Measurements from ENCODE around the gene MRPL21.

Gene MRPL21

DNA sequence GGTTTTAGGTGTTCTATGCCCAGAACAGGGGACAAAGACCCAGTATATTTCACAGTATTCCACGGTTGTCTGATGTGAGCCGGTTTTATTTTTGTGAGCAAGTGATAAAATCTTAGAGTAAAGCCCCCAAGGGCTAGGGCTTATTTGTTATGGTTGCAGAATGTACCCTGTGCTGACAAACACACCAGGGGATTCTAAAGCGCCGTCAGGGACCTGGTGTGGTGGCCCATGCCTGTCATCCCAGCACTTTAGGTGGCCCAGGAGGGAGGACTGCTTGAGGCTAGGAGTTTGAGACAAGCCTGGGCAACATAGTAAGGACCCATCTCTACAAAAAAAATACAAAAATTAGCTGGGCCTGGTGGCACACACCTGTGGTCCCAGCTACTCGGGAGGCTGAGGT is 22.8 kb downstream of the MRPL21 start:
- no peaks in the 10 kb centered on the region for H3K27me3 ChIP-seq (ENCODE audit: insufficient read depth, low read depth, severe bottlenecking)
- H3K9me3 ChIP-seq (ENCODE audit: severe bottlenecking): no peaks in the 10 kb centered on the region
- no peaks in the 10 kb centered on the region for H3K36me3 ChIP-seq
- TF ChIP-seq, protein P1, sequence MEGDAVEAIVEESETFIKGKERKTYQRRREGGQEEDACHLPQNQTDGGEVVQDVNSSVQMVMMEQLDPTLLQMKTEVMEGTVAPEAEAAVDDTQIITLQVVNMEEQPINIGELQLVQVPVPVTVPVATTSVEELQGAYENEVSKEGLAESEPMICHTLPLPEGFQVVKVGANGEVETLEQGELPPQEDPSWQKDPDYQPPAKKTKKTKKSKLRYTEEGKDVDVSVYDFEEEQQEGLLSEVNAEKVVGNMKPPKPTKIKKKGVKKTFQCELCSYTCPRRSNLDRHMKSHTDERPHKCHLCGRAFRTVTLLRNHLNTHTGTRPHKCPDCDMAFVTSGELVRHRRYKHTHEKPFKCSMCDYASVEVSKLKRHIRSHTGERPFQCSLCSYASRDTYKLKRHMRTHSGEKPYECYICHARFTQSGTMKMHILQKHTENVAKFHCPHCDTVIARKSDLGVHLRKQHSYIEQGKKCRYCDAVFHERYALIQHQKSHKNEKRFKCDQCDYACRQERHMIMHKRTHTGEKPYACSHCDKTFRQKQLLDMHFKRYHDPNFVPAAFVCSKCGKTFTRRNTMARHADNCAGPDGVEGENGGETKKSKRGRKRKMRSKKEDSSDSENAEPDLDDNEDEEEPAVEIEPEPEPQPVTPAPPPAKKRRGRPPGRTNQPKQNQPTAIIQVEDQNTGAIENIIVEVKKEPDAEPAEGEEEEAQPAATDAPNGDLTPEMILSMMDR (IDR thresholded peaks at IDR 0.05; ENCODE audit: low read depth, low read length): no peak
- H3K27ac ChIP-seq: no peak overlapping the region
- H3K4me3 ChIP-seq (ENCODE audit: low read depth, low read length): no peak overlapping the region
- no peak for DNase-seq

DNA sequence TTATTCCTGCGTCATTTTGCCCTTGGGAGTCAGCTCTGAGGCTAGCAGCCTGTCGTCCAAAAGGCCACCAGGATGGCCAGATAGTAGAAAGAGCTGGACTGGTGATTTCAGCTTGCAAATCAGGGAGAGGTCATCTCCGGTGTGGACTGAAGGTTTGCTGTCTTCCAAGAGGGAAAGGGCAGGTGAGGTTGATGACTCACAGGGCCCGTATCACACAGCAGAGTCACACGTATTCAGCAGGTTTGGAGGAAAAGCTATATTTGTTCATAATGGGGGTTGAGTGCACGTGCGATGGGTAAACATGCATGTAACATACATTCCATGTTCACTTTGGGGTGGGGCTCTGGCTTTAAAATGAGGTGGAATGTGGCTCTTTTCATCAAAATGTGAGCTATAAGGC is 25.6 kb downstream of the MRPL21 start:
- no peaks in the 10 kb centered on the region for H3K36me3 ChIP-seq
- TF ChIP-seq, protein P1 (IDR thresholded peaks at IDR 0.05; ENCODE audit: low read depth, low read length): no peak
- DNase-seq: no peak
- H3K27me3 ChIP-seq (ENCODE audit: insufficient read depth, low read depth, severe bottlenecking): no peaks in the 10 kb centered on the region
- no peaks in the 10 kb centered on the region for H3K9me3 ChIP-seq (ENCODE audit: severe bottlenecking)
- H3K4me3 ChIP-seq (ENCODE audit: low read depth, low read length): no peak overlapping the region
- H3K27ac ChIP-seq: no peak overlapping the region

DNA sequence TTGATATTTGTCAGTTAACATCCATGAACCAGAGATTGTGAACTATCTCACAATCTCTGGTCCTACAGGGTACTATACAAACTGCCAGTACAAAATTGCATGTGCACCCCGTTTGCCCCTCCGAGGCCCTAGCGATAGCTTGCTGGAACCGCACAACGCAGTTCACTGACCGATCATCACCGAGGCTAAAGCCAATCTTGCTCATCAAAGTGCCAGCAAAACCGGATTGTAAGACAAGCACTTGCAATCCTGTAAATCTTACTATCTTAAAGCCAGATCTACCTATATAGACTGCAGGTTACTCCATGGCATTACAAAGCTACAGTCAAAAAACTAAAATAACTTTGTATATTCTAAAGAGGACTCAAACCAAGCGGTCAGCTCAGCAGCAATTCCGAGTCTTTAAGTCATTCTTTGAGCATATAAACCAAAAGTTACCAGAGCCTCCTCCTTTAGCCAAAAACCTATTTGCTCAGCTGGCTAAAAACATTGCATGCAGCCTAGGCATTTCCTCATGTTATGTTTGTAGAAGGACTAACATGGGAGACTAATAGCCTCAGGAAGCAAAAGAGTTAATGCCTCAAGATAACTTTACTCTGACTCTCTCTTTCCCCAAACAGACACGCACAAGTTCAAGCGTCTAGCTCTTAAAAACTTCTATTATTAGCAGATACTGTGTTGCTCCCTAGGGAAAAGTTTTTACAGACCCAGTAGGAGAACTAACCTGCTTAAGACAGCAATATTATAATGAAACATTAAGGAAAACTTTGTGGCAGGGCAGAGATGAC is 31.2 kb downstream of the MRPL21 start:
- Histone ChIP-seq H3K9me3 (ENCODE audit: severe bottlenecking) (no peaks in the 10 kb centered on the region), H3K36me3 (no peaks in the 10 kb centered on the region), H3K4me3 (ENCODE audit: low read depth, low read length) (no peak overlapping the region), H3K27me3 (ENCODE audit: insufficient read depth, low read depth, severe bottlenecking) (no peaks in the 10 kb centered on the region), H3K27ac (no peak overlapping the region)
- DNase-seq: no peak
- TF ChIP-seq, protein P1 (IDR thresholded peaks at IDR 0.05; ENCODE audit: low read depth, low read length): no peak

DNA sequence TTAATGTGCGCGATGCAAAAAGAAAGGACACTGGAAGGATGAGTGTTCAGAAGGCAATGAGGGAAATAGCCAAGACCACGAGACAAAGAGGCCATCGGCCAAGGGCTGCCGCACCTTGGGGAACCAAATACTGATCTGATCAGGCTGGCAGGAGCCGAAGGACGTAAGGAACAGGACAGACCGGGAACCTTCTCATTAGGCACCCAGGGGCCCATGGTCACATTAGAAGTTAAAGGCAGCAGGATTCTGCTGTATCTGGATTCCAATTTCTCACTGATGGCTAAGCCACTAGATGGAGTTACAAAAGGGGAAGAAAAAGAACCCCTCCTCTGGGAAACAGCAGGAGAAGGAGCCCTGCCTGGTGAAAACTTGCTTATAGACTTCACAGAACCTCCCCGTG is 33.2 kb downstream of the MRPL21 start:
- Histone ChIP-seq H3K36me3 (no peaks in the 10 kb centered on the region), H3K4me3 (ENCODE audit: low read depth, low read length) (peak overlapping the region; percentile 44), H3K27me3 (ENCODE audit: insufficient read depth, low read depth, severe bottlenecking) (no peaks in the 10 kb centered on the region), H3K9me3 (ENCODE audit: severe bottlenecking) (no peaks in the 10 kb centered on the region), H3K27ac (no peak overlapping the region)
- TF ChIP-seq, protein P1 (IDR thresholded peaks at IDR 0.05; ENCODE audit: low read depth, low read length): no peak
- DNase-seq: no peak

DNA sequence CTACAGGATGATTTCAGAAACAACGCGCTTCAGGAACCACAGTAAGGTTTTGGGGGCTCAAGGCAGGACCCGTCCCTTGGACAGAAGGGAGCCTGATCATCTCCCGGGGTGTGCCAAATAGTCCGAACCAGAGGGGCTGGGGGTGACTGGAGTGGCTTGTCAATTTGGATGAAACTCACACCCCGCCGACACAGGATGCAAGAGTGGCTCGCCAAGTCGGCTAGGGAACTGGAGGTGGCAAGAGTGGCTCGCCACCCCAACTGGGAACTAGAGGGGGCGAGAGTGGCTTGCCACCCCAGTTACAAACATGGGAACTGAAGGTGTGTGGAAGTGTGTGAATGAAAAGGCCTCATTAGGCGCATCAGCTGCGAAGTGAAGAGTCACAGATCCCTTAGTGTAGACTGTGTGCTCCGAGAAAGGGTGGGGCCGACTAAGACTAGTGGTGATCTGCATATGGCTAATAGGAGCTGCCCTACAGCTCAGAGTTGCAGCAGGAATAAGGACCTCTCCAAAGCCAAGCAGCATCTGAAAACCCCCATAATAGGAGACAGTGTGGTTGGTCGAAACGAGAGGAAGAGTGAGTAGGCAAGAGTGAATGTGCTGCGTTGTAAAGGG is 35.3 kb downstream of the MRPL21 start:
- TF ChIP-seq, protein P1 (IDR thresholded peaks at IDR 0.05; ENCODE audit: low read depth, low read length): no peak
- no peak overlapping the region for H3K27ac ChIP-seq
- DNase-seq: no peak
- H3K36me3 ChIP-seq: no peaks in the 10 kb centered on the region
- H3K4me3 ChIP-seq (ENCODE audit: low read depth, low read length): no peak overlapping the region
- no peaks in the 10 kb centered on the region for H3K27me3 ChIP-seq (ENCODE audit: insufficient read depth, low read depth, severe bottlenecking)
- no peaks in the 10 kb centered on the region for H3K9me3 ChIP-seq (ENCODE audit: severe bottlenecking)
